ENCODE results near the gene GOLGA6A. TPM values are rescaled to one million over a fixed set of nuclear protein-coding genes. Genes with fewer than 3 reads are reported as not detected.

GOLGA6A gene
- total RNA-seq, 1 donor from 2014 or later = 0.89 TPM

GRCh38 chr15:74036271-74037170 lies 45.8 kb downstream of the GOLGA6A start:
- DNase-seq = no peak

GRCh38 chr15:74035121-74036017 lies 47.0 kb downstream of the GOLGA6A start:
- no peak for DNase-seq

- DNase-seq = no peak
Observed at GRCh38 chr15:74034206-74034755, 48.1 kb downstream of the GOLGA6A start.

- DNase-seq = no peak
Observed at GRCh38 chr15:74032606-74033561, 49.5 kb downstream of the GOLGA6A start.

GRCh38 chr15:74032046-74032445 lies 50.3 kb downstream of the GOLGA6A start:
- DNase-seq = no peak

- no peak for DNase-seq
Observed at GRCh38 chr15:74028646-74029045, 53.7 kb downstream of the GOLGA6A start.

- DNase-seq = no peak
Observed at GRCh38 chr15:74027688-74028087, 54.7 kb downstream of the GOLGA6A start.

- no peak for DNase-seq
Observed at GRCh38 chr15:74025436-74025835, 56.9 kb downstream of the GOLGA6A start.

- DNase-seq = no peak
Observed at GRCh38 chr15:74024687-74025086, 57.7 kb downstream of the GOLGA6A start.

- no peak for DNase-seq
Observed at GRCh38 chr15:74022706-74023470, 59.5 kb downstream of the GOLGA6A start.

Small RNA genes within 50 kb of the gene (small RNA-seq; reads per million reads assigned to genes)
- gene RN7SL429P (ENCODE audit: low replicate concordance) = not detected

Other genes with a start within 250 kb of the GOLGA6A start
- gene TBC1D21, start 209.0 kb downstream of the GOLGA6A start, total RNA-seq = not detected
- 27.6 TPM for gene LOXL1, start 156.1 kb downstream of the GOLGA6A start, total RNA-seq
- gene STOML1, start 90.3 kb downstream of the GOLGA6A start, total RNA-seq = 7.8 TPM
- 28.6 TPM for gene PML, start 87.8 kb downstream of the GOLGA6A start, total RNA-seq
- gene ISLR2, start 48.0 kb upstream of the GOLGA6A start, total RNA-seq = 0.79 TPM
- 46.8 TPM for gene ISLR, start 91.2 kb upstream of the GOLGA6A start, total RNA-seq
- gene STRA6, start 120.2 kb upstream of the GOLGA6A start, total RNA-seq = 0.49 TPM
- gene CCDC33, start 153.8 kb upstream of the GOLGA6A start, total RNA-seq = 0.20 TPM

All from skin of body (tissue), 3 donors.